H1 (cell line): Measurements from ENCODE around the gene TIGD1. TPM values are rescaled to one million over a fixed set of nuclear protein-coding genes. Genes with fewer than 3 reads are reported as not detected.
A peak's percentile ranks its signal among the peaks of the same experiment; 100 is the strongest.

Source experiments
- CTCF ChIA-PET: fragments of 300-600 bp; sonication (Branson Sonifier 250); formaldehyde crosslinking; loops from one replicate; lab custom pipeline; 2021; ENCODE audit not compliant: partially characterized antibody; lab: Charles Lee
- POLR2A ChIA-PET: fragments of 300-600 bp; sonication (Branson Sonifier 250); formaldehyde crosslinking; loops from one replicate; lab custom pipeline; 2021; ENCODE audit warnings: inconsistent platforms; ENCODE audit not compliant: partially characterized antibody; lab: Charles Lee
- DNase-seq, 2 experiments: peaks; one replicate each; pipeline versions ENCODE4 v3.0.0 to v3.0.0-alpha.2; 2010 to 2022; ENCODE audit warnings: low spot score in 2 of 2, low read depth in 1 of 2, mixed read lengths in 1 of 2
- FAIRE-seq: peaks from 2 replicates; lab custom pipeline; 2011; peaks lifted over from hg19 to GRCh38; lab: Jason Lieb, UNC
- H2AFZ ChIP-seq: 2 replicates; pipeline ENCODE4 v1.8.1; 2012; ENCODE audit warnings: low read length, inconsistent platforms
- H2AK5ac ChIP-seq: 2 replicates; pipeline ENCODE4 v1.6.1; 2013; ENCODE audit warnings: low read depth, low read length
- H2BK120ac ChIP-seq: replicated peaks from 2 replicates; pipeline ENCODE3; 2013; ENCODE audit warnings: low read depth, low read length, inconsistent platforms
- H2BK12ac ChIP-seq: 2 replicates; pipeline ENCODE4 v1.6.1; 2013; ENCODE audit warnings: low read depth, low read length
- H2BK15ac ChIP-seq: 2 replicates; pipeline ENCODE4 v1.6.1; 2013; ENCODE audit warnings: low read length
- H2BK20ac ChIP-seq: 2 replicates; pipeline ENCODE4 v1.6.1; 2013; ENCODE audit warnings: low read length
- H2BK5ac ChIP-seq: 2 replicates; pipeline ENCODE4 v1.6.1; 2013; ENCODE audit warnings: low read depth, low read length
- H3K14ac ChIP-seq: 2 replicates; pipeline ENCODE4 v1.6.1; 2013; ENCODE audit warnings: inconsistent platforms; ENCODE audit not compliant: insufficient read length
- H3K18ac ChIP-seq: 2 replicates; pipeline ENCODE4 v1.6.1; 2013; ENCODE audit warnings: low read length; ENCODE audit errors: extremely low read depth
- H3K23ac ChIP-seq: 2 replicates; pipeline ENCODE4 v1.6.1; 2013; ENCODE audit warnings: inconsistent platforms; ENCODE audit not compliant: insufficient read length
- H3K23me2 ChIP-seq: 2 replicates; pipeline ENCODE4 v1.6.1; 2013; ENCODE audit warnings: low read depth, low read length
- H3K27ac ChIP-seq: 2 replicates; pipeline ENCODE4 v1.6.1; 2011; ENCODE audit warnings: low read depth, low read length, inconsistent platforms
- H3K27me3 ChIP-seq, 4 experiments: replicated peaks in 1 of 4; 1 replicate in 1 of 4; 2 replicates in 3 of 4; pipeline versions ENCODE4 v1.6.1 to v1.8.1; 2011 to 2013; ENCODE audit warnings: low read length in 3 of 4, mild to moderate bottlenecking in 3 of 4, inconsistent platforms in 2 of 4, mixed read lengths in 2 of 4, moderate library complexity in 1 of 4; ENCODE audit not compliant: control insufficient read depth in 3 of 4, insufficient read depth in 3 of 4; ENCODE audit errors: extremely low read depth in 1 of 4
- H3K36me3 ChIP-seq, 4 experiments: 2 replicates each; pipeline versions ENCODE4 v1.6.1 to v1.8.1; 2011 to 2013; ENCODE audit warnings: mild to moderate bottlenecking in 4 of 4, low read length in 3 of 4, moderate library complexity in 2 of 4, control low read depth in 1 of 4, inconsistent platforms in 1 of 4; ENCODE audit not compliant: insufficient read depth in 4 of 4, control insufficient read depth in 2 of 4
- H3K4ac ChIP-seq: replicated peaks from 2 replicates; pipeline ENCODE3; 2013; ENCODE audit warnings: low read length, low read depth, mixed read lengths, inconsistent platforms; ENCODE audit not compliant: insufficient read length
- H3K4me1 ChIP-seq, 4 experiments: replicated peaks in 1 of 4; 1 replicate in 1 of 4; 2 replicates in 3 of 4; pipeline versions ENCODE4 v1.6.1 to v1.8.1; 2011 to 2013; ENCODE audit warnings: low read length in 3 of 4, inconsistent platforms in 2 of 4, mixed read lengths in 1 of 4; ENCODE audit not compliant: insufficient read depth in 4 of 4, control insufficient read depth in 3 of 4
- H3K4me2 ChIP-seq, 2 experiments: 2 replicates each; pipeline versions ENCODE4 v1.6.1 to v1.8.1; 2011 to 2013; ENCODE audit warnings: low read depth in 2 of 2, low read length in 2 of 2, control low read depth in 1 of 2, inconsistent platforms in 1 of 2, mild to moderate bottlenecking in 1 of 2; ENCODE audit not compliant: insufficient read depth in 1 of 2
- H3K4me3 ChIP-seq, 4 experiments: fragments of 200-600, 300-600 bp in 1 of 4; sonication (generic), shearing (Covaris generic), sonication (Bioruptor Twin) in 1 of 4; 2 replicates each; pipeline versions ENCODE4 v1.5.1 to v1.8.1; 2011 to 2016; ENCODE audit warnings: low read length in 4 of 4, low read depth in 3 of 4, control low read depth in 2 of 4, inconsistent platforms in 2 of 4, mild to moderate bottlenecking in 2 of 4, mixed read lengths in 1 of 4, moderate library complexity in 1 of 4; ENCODE audit not compliant: insufficient read depth in 2 of 4; ENCODE audit errors: extremely low read depth in 1 of 4
- H3K56ac ChIP-seq: replicated peaks from 2 replicates; pipeline ENCODE3; 2013; ENCODE audit warnings: low read depth, mild to moderate bottlenecking, mixed read lengths, low read length, inconsistent platforms; ENCODE audit not compliant: insufficient read length
- H3K79me1 ChIP-seq: 2 replicates; pipeline ENCODE4 v1.6.1; 2013; ENCODE audit warnings: low read depth, low read length, control low read depth
- H3K79me2 ChIP-seq, 2 experiments: 2 replicates each; pipeline versions ENCODE4 v1.6.1 to v1.8.1; 2012 to 2013; ENCODE audit warnings: low read length in 2 of 2, mild to moderate bottlenecking in 2 of 2, inconsistent platforms in 1 of 2; ENCODE audit not compliant: insufficient read depth in 2 of 2, control insufficient read depth in 1 of 2
- H3K9ac ChIP-seq, 4 experiments: replicated peaks in 1 of 4; 1 replicate in 1 of 4; 2 replicates in 3 of 4; pipeline versions ENCODE4 v1.6.1 to v1.8.1; 2011 to 2013; ENCODE audit warnings: low read depth in 3 of 4, low read length in 3 of 4, control low read depth in 2 of 4, mild to moderate bottlenecking in 2 of 4, moderate library complexity in 2 of 4, inconsistent platforms in 1 of 4; ENCODE audit errors: extremely low read depth in 1 of 4
- H3K9me3 ChIP-seq, 2 experiments: 2 replicates each; pipeline versions ENCODE4 v1.6.1 to v1.8.1; 2012 to 2013; ENCODE audit warnings: mild to moderate bottlenecking in 2 of 2, moderate library complexity in 2 of 2, control low read depth in 1 of 2, inconsistent platforms in 1 of 2, low read depth in 1 of 2, low read length in 1 of 2, mixed read lengths in 1 of 2; ENCODE audit not compliant: insufficient read depth in 2 of 2
- H4K20me1 ChIP-seq, 2 experiments: replicated peaks in 1 of 2; 2 replicates each; pipeline versions ENCODE3 to v1.8.1; 2011 to 2013; ENCODE audit warnings: inconsistent platforms in 2 of 2, low read length in 2 of 2, mild to moderate bottlenecking in 1 of 2; ENCODE audit not compliant: insufficient read depth in 2 of 2, control insufficient read depth in 1 of 2
- H4K5ac ChIP-seq: 2 replicates; pipeline ENCODE4 v1.6.1; 2013; ENCODE audit warnings: low read length, low read depth, mixed read lengths, inconsistent platforms; ENCODE audit not compliant: insufficient read length
- H4K8ac ChIP-seq: 2 replicates; pipeline ENCODE4 v1.8.0; 2013; ENCODE audit warnings: mild to moderate bottlenecking, moderate library complexity, low read length, inconsistent platforms; ENCODE audit not compliant: insufficient read depth; ENCODE audit errors: extremely low read depth
- H4K91ac ChIP-seq: replicated peaks from 2 replicates; pipeline ENCODE3; 2013; ENCODE audit warnings: low read length, mixed read lengths, inconsistent platforms; ENCODE audit not compliant: insufficient read length
- CBX8 ChIP-seq: fragments of 300-800, 300-1000 bp; sonication (generic); IDR thresholded peaks from 2 replicates; pipeline ENCODE4 v1.7.1; 2016; ENCODE audit warnings: low read depth, low read length, borderline replicate concordance
- EZH2 ChIP-seq: fragments of 200-600 bp; sonication (generic); IDR thresholded peaks from 2 replicates; pipeline ENCODE4 v1.7.1; 2012; ENCODE audit warnings: low read depth, mild to moderate bottlenecking, moderate library complexity, low read length, inconsistent platforms; ENCODE audit not compliant: severe bottlenecking
- JUND ChIP-seq: IDR thresholded peaks from 2 replicates; pipeline ENCODE4 v1.6.1; 2011; ENCODE audit warnings: mild to moderate bottlenecking, improper control_type of control experiment, low read length
- PHF8 ChIP-seq: fragments of 200-600 bp; sonication (generic); conservative IDR thresholded peaks from 2 replicates; pipeline ENCODE4 v1.7.1; 2012; ENCODE audit warnings: low read depth, mild to moderate bottlenecking, inconsistent platforms, low read length, moderate library complexity
- RAD21 ChIP-seq, 2 experiments: IDR thresholded peaks in 1 of 2; conservative IDR thresholded peaks in 1 of 2; 2 replicates each; pipeline ENCODE4 v1.6.1; 2011; ENCODE audit warnings: low read depth in 2 of 2, low read length in 2 of 2, improper control_type of control experiment in 1 of 2, inconsistent platforms in 1 of 2, mild to moderate bottlenecking in 1 of 2, moderate library complexity in 1 of 2
- RNF2 ChIP-seq: fragments of 200-900, 300-1000 bp; sonication (generic); IDR thresholded peaks from 2 replicates; pipeline ENCODE4 v1.7.1; 2016; ENCODE audit warnings: borderline replicate concordance, low read depth, mild to moderate bottlenecking, antibody characterized with exemption, low read length; ENCODE audit not compliant: poor library complexity, severe bottlenecking; ENCODE audit errors: missing control alignments
- TCF12 ChIP-seq: IDR thresholded peaks from 2 replicates; pipeline ENCODE4 v1.6.1; 2011; ENCODE audit warnings: low read depth, mild to moderate bottlenecking, low read length
- USF2 ChIP-seq: IDR thresholded peaks from 2 replicates; pipeline ENCODE4 v1.6.1; 2011; ENCODE audit warnings: low read length, improper control_type of control experiment
- WGBS, 2 experiments: shearing (Covaris generic) in 1 of 2; methylation state at CpG; one replicate each; pipeline versions ENCODE4 v1.1.6 to v1.1.7; 2013 to 2015; ENCODE audit warnings: low lambda C conversion rate in 2 of 2, mixed read lengths in 2 of 2, inconsistent platforms in 1 of 2, low coverage in 1 of 2, missing lambda C conversion rate in 1 of 2; ENCODE audit not compliant: insufficient replicate concordance in 2 of 2, insufficient coverage in 1 of 2, insufficient read length in 1 of 2; ENCODE audit errors: extremely low coverage in 1 of 2, missing lambda C conversion rate in 1 of 2; 5-methylcytosine and 5-hydroxymethylcytosine counted together
- polyA plus RNA-seq, 7 experiments: library from polyadenylated mRNA; depleted of rRNA in 3 of 7; stranded (reverse) in 5 of 7; unstranded in 2 of 7; fragments of >200 nt in 5 of 7; fragments of 200-250 nt in 2 of 7; gene quantifications; 1 replicate in 5 of 7; 2 replicates in 1 of 7; 4 replicates in 1 of 7; pipeline versions ENCODE4 v1.2.1 to v1.2.3, GENCODE V29; 2011 to 2013; ENCODE audit warnings: missing spikeins in 2 of 7, mixed read lengths in 2 of 7
- total RNA-seq: library from RNA; stranded (reverse); fragmentation: NEBNext Ultra II Directional; extraction: Animal tissue kit (Norgen Biotek cat#: 25700); gene quantifications from 2 replicates; pipeline ENCODE4 v1.2.1, GENCODE V29; 2021
- TF ChIP-seq, protein P1 (sequence below): IDR thresholded peaks from 2 replicates; pipeline ENCODE4 v1.6.1; 2012; ENCODE audit warnings: low read length, inconsistent platforms

The TIGD1 gene
- total and polyA plus RNA-seq, 2 of the 8 experiments (the other 6 are each of a cell fraction or from before 2014, with no cell fraction given), result 4.7 to 8.3 TPM

GRCh38 chr2:232551776-232552175 lies 1.4 kb upstream of the TIGD1 start:
- Histone ChIP-seq H2BK120ac (no peak overlapping the region), H3K79me1 (peaks cover 20% of the 10 kb centered on the region), H3K4me2 (peak overlapping the region; percentile 89), H4K8ac (no peak overlapping the region), H3K18ac (no peak overlapping the region), H3K4me3 (peak overlapping the region; percentile 81 to 94 (median 90); a peak in 6 of 8 replicates), H3K27ac (no peak overlapping the region), H4K20me1 (peaks cover 12 to 16% of the 10 kb centered on the region in 2 experiments), H2BK20ac (no peak overlapping the region), H3K56ac (no peak overlapping the region), H2BK15ac (no peak overlapping the region), H3K9me3 (no peaks in the 10 kb centered on the region), H4K91ac (no peak overlapping the region), H3K23ac (no peak overlapping the region), H2AK5ac (no peak overlapping the region), H3K27me3 (no peaks in the 10 kb centered on the region), H2BK5ac (no peak overlapping the region), H2BK12ac (no peak overlapping the region), H2AFZ (no peak overlapping the region), H4K5ac (no peak overlapping the region), H3K23me2 (peaks cover 12% of the 10 kb centered on the region; the same call in 1 of the 2 replicates), H3K79me2 (peaks cover 16 to 72% of the 10 kb centered on the region in 2 experiments), H3K4ac (no peak overlapping the region), H3K9ac (0 out of 7 replicates have a peak overlapping the region, but pooled peaks of 1 of the 4 experiments have one; percentile 90), H3K36me3 (peaks cover 0 to 16% (median 4%) of the 10 kb centered on the region in 4 experiments; a peak in 6 of 8 replicates), H3K14ac (no peak overlapping the region), H3K4me1 (peaks cover 0 to 6% (median 5%) of the 10 kb centered on the region in 4 experiments; a peak in 6 of 7 replicates)
- 95% methylated on average over 4 of the region's 4 CpGs; no CpG with 5 or more reads in 1 of the 2 experiments for WGBS, 2 experiments
- POLR2A ChIA-PET, result interaction anchor here (0.7 to 3.8 kb wide), 6 partner anchors 11 to 82 kb away, joined by 3 to 20 read pairs (median 4); partner anchors contain the start of gene EFHD1
- DNase-seq (no peak), FAIRE-seq (no peak)
- CTCF ChIA-PET, result interaction anchor here (0.7 to 0.8 kb wide), 2 partner anchors 14 to 43 kb away, joined by 3 to 4 read pairs; no protein-coding TSS in a partner anchor
- no peak for TF ChIP-seq CBX8
- no peak for TF ChIP-seq JUND
- no peak for TF ChIP-seq PHF8
- TF ChIP-seq TCF12, result no peak
- TF ChIP-seq USF2, result no peak
- TF ChIP-seq, protein P1, sequence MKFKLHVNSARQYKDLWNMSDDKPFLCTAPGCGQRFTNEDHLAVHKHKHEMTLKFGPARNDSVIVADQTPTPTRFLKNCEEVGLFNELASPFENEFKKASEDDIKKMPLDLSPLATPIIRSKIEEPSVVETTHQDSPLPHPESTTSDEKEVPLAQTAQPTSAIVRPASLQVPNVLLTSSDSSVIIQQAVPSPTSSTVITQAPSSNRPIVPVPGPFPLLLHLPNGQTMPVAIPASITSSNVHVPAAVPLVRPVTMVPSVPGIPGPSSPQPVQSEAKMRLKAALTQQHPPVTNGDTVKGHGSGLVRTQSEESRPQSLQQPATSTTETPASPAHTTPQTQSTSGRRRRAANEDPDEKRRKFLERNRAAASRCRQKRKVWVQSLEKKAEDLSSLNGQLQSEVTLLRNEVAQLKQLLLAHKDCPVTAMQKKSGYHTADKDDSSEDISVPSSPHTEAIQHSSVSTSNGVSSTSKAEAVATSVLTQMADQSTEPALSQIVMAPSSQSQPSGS, result no peak
- no peak for TF ChIP-seq EZH2
- no peak for TF ChIP-seq RNF2
- no peak for TF ChIP-seq RAD21 (IDR thresholded peaks at IDR 0.05 in 1 of 2, conservative IDR thresholded peaks at IDR 0.05 in 1 of 2; ENCODE audit: low read depth in 2 of 2, low read length in 2 of 2)
